Urothelium cell line (cell line): Measurements from ENCODE around the gene FAM50A.
A peak's percentile ranks its signal among the peaks of the same experiment; 100 is the strongest.
"Not testable (repeated sequence)": the region's sequence is repeated elsewhere in the genome, so short reads cannot be mapped to it uniquely, and the experiment has no call there.

Experiments
- DNase-seq: peaks from one replicate; pipeline ENCODE4 v3.0.0; 2011; ENCODE audit warnings: low spot score, mixed read lengths
- FAIRE-seq: peaks from 2 replicates; lab custom pipeline; 2011; peaks lifted over from hg19 to GRCh38; lab: Jason Lieb, UNC

FAM50A gene

GRCh38 chrX:154481911-154482601 is 38.1 kb downstream of the FAM50A start:
- no peak for FAIRE-seq
- no peak for DNase-seq

DNA sequence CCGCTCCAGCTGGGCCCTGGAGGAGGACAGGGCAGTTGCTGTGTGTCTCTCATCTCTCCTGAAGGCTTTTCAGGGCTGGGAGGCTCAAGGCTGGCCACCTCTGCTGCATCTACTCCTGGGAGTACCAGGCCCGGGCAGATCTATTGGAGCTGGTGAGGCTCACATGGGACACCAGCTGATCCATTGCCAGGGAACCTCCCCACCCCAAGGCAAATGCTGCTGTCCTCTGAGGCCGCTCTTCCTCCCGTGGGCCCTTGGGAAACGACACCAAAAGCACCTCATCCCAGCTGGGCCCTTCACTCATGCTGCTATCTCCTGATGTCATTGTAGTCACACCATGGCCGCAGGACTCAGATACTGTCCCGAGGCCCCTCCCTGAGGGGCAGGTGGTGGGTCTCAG is 38.8 kb downstream of the FAM50A start:
- no peak for DNase-seq
- no peak for FAIRE-seq

DNA sequence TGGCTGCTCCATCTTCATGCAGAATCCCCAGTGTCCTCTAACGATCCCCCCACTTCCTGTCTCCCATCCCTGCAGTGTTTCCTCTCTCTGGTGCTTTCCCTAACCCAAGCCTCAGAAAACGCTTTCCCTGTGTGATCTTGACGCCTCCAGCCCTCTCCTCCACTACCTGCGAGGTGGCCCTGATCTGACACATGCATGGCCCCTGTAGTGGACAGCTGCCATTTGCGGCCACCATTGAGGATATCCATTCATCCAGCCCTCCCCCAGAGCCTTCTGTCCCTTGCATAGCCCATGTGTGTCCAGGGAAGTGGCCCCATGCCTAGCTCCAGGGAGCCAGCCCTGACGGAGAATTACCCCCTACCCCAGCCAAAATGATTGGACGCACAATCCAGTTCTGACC is 39.4 kb downstream of the FAM50A start:
- FAIRE-seq = no peak
- DNase-seq = no peak

DNA sequence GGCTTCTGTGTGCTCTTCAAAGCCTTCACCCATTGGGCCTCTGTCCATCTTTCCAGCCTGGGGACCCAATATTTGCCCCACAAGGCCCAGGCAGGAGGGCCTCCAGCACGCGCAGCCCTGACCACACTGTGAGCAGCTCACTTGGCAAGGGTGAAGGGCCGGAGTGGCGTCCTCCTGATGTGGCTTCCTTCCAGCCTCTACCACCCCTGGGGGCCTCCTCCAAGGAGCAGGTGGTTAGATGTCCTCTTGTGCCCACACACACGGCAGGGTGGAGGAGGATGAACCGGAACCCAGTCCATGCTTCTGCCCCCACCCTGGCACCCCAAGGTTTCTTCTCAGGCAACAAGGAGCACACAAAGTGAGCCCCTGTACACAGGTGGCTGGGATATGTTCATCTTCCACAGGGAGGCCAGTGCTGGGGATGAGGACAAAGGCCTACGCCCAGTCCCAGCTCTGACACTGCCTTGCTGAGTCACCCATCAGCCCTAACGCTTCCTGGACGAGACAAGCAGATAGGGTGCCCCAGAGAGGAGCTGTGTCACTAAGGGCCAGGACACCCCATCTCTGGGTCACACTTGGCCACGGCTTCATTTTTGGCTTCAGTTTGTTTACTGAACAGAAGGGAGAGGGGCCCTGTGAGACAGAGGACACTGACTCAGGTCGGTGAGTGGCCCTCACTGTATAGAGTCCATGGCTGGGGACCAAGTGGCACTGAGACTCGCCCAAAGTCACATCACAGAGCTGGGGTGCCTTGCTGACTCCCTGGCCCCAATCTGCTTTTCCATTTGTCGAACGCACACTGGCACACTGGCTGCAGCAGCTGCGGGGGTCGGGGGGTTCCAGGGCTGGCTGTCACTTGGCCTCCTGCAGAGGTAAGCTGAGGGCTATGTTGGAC is 40.6 kb downstream of the FAM50A start:
- no peak for FAIRE-seq
- no peak for DNase-seq

- no peak for DNase-seq
Measured at GRCh38 chrX:154485150-154486051, 41.5 kb downstream of the FAM50A start.

GRCh38 chrX:154486052-154486395 is 42.1 kb downstream of the FAM50A start:
- FAIRE-seq = no peak
- peak; percentile 17 for DNase-seq

More at GRCh38 chrX:154485150-154486051, 41.5 kb downstream of the FAM50A start:
- no peak for FAIRE-seq

- DNase-seq = peak; percentile 80
- FAIRE-seq = no peak
Measured at GRCh38 chrX:154486396-154487207, 42.7 kb downstream of the FAM50A start, which contains the start of gene UBL4A. TSS of gene UBL4A (minus strand) at chrX:154486615. CDS start at chrX:154486584, 31 bp downstream.

DNA sequence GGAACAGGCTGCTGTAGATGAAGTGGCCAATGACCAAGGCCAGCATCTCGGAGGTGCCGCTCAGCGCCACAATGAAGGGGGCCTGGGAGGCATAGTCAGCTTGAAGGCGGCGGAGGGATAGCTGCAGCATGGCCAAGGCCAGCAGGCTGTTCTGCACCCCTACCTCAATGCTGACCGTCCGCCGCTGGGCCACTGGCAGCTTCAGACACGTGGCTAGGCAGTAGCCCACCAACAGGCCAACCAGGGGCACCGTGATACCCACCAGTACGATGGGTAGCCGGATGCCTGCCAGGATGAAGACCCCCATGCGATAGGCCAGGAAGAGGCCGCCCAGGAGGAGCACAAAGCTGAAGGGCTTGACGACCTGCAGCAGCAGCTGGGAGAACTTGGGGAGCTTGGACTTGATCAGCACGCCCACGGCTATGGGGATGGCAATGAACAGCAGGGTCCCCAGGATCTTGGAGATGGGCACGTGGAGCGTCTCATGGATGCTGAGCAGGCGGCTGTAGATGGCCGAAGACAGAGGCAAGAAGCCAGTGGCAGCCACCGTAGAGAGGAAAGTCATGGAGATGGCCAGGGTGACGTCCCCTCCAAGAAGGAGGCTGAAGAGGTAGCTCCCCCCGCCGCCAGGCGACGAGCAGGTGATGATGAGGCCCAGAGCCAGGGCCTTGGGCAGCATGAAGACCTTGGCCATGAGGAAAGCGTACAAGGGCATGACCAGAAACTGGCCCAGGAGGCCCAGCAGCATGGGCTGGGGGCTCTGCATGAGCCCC is 43.8 kb downstream of the FAM50A start:
- no peak for FAIRE-seq

GRCh38 chrX:154488336-154489075 is 44.6 kb downstream of the FAM50A start:
- FAIRE-seq (peak; percentile 5), DNase-seq (no peak)

More for the DNA sequence above, 43.8 kb downstream of the FAM50A start:
- no peak for DNase-seq

- DNase-seq = no peak
- FAIRE-seq = no peak
Measured at GRCh38 chrX:154489182-154489581, 45.2 kb downstream of the FAM50A start.

- FAIRE-seq = no peak
- peak; percentile 37 for DNase-seq
Measured at GRCh38 chrX:154490021-154490413, 46.1 kb downstream of the FAM50A start.

GRCh38 chrX:154490414-154491083 is 46.6 kb downstream of the FAM50A start, which contains the start of gene SLC10A3:
TSS of gene SLC10A3 (minus strand) at chrX:154490629. CDS start at chrX:154488940, 1,689 bp downstream.
- FAIRE-seq (no peak), DNase-seq (peak; percentile 95)

- peak; percentile 37 for FAIRE-seq
- no peak for DNase-seq
Measured at GRCh38 chrX:154494715-154495114, 50.8 kb downstream of the FAM50A start.

DNA sequence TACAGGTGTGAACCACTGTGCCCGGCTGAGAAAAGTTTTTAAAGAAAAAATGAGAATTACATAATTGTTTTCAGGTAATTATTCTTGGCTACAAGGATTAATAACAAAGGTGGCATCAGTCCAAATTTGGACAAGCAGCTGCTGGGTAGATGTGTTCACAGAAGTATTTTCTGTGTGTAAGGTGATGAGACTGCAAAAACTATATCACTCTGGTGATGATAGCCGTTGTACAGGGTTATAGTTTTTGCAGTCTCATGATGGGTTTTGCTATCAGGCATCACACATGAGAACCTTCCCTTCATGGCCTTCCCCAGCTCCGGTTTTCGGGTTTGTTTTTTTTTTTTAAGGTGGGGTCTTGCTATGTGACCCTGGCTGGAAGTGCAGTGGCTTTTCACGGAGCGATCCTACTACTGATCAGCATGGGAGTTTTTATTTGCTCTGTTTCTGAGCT is 51.6 kb downstream of the FAM50A start:
- no peak for FAIRE-seq
- no peak for DNase-seq

DNA sequence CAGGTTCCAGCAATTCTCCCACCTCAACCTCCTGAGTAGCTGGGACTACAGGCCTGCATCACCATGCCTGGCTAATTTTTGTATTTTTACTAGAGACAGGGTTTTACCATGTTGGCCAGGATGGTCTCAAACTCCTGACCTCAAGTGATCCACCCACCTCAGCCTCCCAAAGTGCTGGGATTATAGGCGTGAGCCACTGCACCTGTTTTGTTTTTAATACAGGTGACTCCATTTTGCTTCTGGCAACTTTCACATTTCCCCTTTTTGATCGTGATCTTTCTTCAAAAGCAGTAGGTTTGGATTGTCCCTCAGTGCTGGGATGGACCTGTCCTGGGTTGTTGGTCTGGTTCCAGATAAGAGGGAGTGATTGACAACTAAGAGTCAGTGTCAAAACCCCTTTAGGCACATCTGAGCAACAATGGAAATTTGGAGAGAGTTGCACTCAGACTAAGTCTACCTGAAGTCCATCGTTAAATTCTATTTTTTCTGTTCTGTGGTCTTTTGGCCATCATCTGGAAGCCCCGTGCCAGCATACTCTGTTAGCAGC is 52.7 kb downstream of the FAM50A start:
- not testable (repeated sequence) for FAIRE-seq

More for the DNA sequence above, 52.7 kb downstream of the FAM50A start:
- not testable (repeated sequence) for DNase-seq
